Gastrocnemius medialis (tissue), 4 donors: ENCODE data around the gene DSG3.

Experiments
- CTCF ChIP-seq, 5 experiments: fragments of 450-650 bp in 3 of 5; fragments of 200-600 bp in 2 of 5; sonication (generic) in 2 of 5; IDR thresholded peaks in 4 of 5; conservative IDR thresholded peaks in 1 of 5; 1 replicate in 4 of 5; 2 replicates in 1 of 5; pipeline ENCODE4 v1.5.1; 2016 to 2019; ENCODE audit warnings: antibody characterized with exemption in 5 of 5, mild to moderate bottlenecking in 3 of 5, moderate library complexity in 3 of 5
- POLR2A ChIP-seq, 2 donors: fragments of 450-650 bp; IDR thresholded peaks; one replicate each; pipeline ENCODE4 v1.6.1; 2017; ENCODE audit warnings: antibody characterized with exemption in 2 of 2, mild to moderate bottlenecking in 2 of 2, moderate library complexity in 2 of 2

- TF ChIP-seq CTCF (IDR thresholded peaks at IDR 0.05 in 4 of 5, conservative IDR thresholded peaks at IDR 0.05 in 1 of 5) (no peak), POLR2A (IDR thresholded peaks at IDR 0.05) (no peak)
These were observed 39.9 kb downstream of the DSG3 start for GRCh38 chr18:31487246-31488015.
